GM23248 (cell line): ENCODE results near the gene ARL14EP.

ENCODE experiments used
- EZH2 ChIP-seq: fragments of 200-600 bp; sonication (generic); IDR thresholded peaks from 2 replicates; pipeline ENCODE4 v1.6.1; 2018; ENCODE audit warnings: antibody characterized with exemption, mild to moderate bottlenecking; ENCODE audit not compliant: insufficient read depth, poor library complexity, severe bottlenecking
- EZH2phosphoT487 ChIP-seq: fragments of 200-600 bp; sonication (generic); IDR thresholded peaks from 2 replicates; pipeline ENCODE4 v1.6.1; 2018; ENCODE audit warnings: antibody characterized with exemption, moderate library complexity, mild to moderate bottlenecking, low read depth; ENCODE audit not compliant: insufficient read depth

DNA sequence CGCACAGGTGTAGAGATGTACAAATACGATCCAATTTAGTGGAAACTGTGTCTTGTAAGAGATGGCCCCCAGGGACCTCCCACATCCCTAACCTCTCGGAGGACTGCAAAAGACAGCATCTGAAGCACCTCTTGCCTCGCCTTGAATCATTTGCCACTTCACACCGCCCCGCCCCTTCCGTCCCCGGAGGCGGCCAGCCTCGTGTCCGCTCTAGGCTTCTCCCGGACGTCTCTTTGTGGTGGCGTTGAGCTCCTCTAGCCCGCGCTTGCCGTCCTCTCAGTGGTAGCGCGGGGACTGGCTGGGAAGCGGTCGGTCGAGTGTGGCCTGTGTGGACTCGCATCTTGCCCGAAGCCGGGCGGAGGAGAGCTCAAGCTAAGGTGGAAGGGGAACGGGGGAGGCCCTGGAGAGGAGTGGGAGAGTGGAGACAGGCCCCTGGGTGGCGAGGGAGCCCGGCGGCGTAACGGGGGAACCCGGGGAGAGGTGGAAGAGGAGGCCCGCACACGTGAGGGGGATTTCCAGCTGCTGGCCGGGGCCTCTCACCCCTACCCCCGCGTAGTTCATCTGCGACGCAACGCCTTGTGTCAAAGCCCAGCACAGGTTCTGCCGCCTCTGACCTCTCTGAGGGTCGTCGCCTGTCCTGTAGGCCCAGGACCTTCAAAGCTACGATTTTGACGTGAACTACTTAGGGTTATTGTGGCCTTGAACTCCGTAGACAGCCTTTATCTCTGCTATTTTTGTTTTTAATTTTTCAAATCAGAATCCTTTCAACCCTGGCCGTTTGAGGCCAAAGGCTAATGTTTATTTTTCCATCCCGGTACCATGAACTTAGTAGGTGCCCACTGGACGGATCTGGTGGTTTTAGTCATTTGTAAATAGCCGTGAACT, at the start of gene ARL14EP:
- TF ChIP-seq EZH2 (no peak), EZH2phosphoT487 (no peak)
